WTC11 (cell line): ENCODE measurements around the gene DCAF17. TPM values are rescaled to one million over a fixed set of nuclear protein-coding genes. Genes with fewer than 3 reads are reported as not detected.

Source experiments
- CREB1 ChIP-seq: sonication (generic); formaldehyde crosslinking; IDR thresholded peaks from 2 replicates; pipeline ENCODE4 v1.8.0; 2023; ENCODE audit warnings: mild to moderate bottlenecking, missing genetic modification reagents
- ELF4 ChIP-seq: sonication (generic); formaldehyde crosslinking; IDR thresholded peaks from 2 replicates; pipeline ENCODE4 v1.8.1; 2022; ENCODE audit warnings: low read depth, mild to moderate bottlenecking, moderate library complexity, missing genetic modification reagents
- ESRRA ChIP-seq: sonication (generic); formaldehyde crosslinking; IDR thresholded peaks from 2 replicates; pipeline ENCODE4 v1.8.1; 2022; ENCODE audit warnings: mild to moderate bottlenecking, missing genetic modification reagents, borderline replicate concordance
- ETV6 ChIP-seq: sonication (generic); formaldehyde crosslinking; IDR thresholded peaks from 2 replicates; pipeline ENCODE4 v1.8.1; 2022; ENCODE audit warnings: mild to moderate bottlenecking, missing genetic modification reagents
- GABPB1 ChIP-seq: sonication (generic); formaldehyde crosslinking; IDR thresholded peaks from 2 replicates; pipeline ENCODE4 v1.8.1; 2023; ENCODE audit warnings: mild to moderate bottlenecking, missing genetic modification reagents
- JUN ChIP-seq: sonication (generic); formaldehyde crosslinking; IDR thresholded peaks from 2 replicates; pipeline ENCODE4 v1.8.0; 2023; ENCODE audit warnings: mild to moderate bottlenecking, missing genetic modification reagents
- NFATC4 ChIP-seq: fragments of 250-450 bp; sonication (Bioruptor Pico); IDR thresholded peaks from 2 replicates; pipeline ENCODE4 v1.9.0; 2021; ENCODE audit warnings: mild to moderate bottlenecking
- OVOL2 ChIP-seq: fragments of 250-450 bp; sonication (Bioruptor Pico); IDR thresholded peaks from 2 replicates; pipeline ENCODE4 v1.9.0; 2021; ENCODE audit warnings: mild to moderate bottlenecking, borderline replicate concordance
- TEAD1 ChIP-seq: sonication (generic); formaldehyde crosslinking; IDR thresholded peaks from 2 replicates; pipeline ENCODE4 v1.8.0; 2022; ENCODE audit warnings: mild to moderate bottlenecking, missing genetic modification reagents
- TEAD4 ChIP-seq: sonication (generic); formaldehyde crosslinking; IDR thresholded peaks from 2 replicates; pipeline ENCODE4 v1.8.0; 2022; ENCODE audit warnings: mild to moderate bottlenecking, missing genetic modification reagents
- ZBTB21 ChIP-seq: sonication (generic); formaldehyde crosslinking; IDR thresholded peaks from 2 replicates; pipeline ENCODE4 v1.8.1; 2023; ENCODE audit warnings: mild to moderate bottlenecking, missing genetic modification reagents, borderline replicate concordance
- ZNF219 ChIP-seq: sonication (generic); formaldehyde crosslinking; IDR thresholded peaks from 2 replicates; pipeline ENCODE4 v1.8.0; 2023; ENCODE audit warnings: missing genetic modification reagents, mild to moderate bottlenecking, borderline replicate concordance
- ZNF232 ChIP-seq: sonication (generic); formaldehyde crosslinking; IDR thresholded peaks from 2 replicates; pipeline ENCODE4 v1.8.0; 2022; ENCODE audit warnings: mild to moderate bottlenecking, missing genetic modification reagents
- ZNF396 ChIP-seq: fragments of 250-450 bp; sonication (Bioruptor Pico); IDR thresholded peaks from 2 replicates; pipeline ENCODE4 v1.8.0; 2021; ENCODE audit warnings: mild to moderate bottlenecking, moderate library complexity, borderline replicate concordance
- ZNF416 ChIP-seq: fragments of 250-450 bp; sonication (Bioruptor Pico); IDR thresholded peaks from 2 replicates; pipeline ENCODE4 v1.9.0; 2021; ENCODE audit warnings: mild to moderate bottlenecking, inconsistent platforms
- total RNA-seq: library from RNA; stranded (reverse); gene quantifications from 3 replicates; pipeline ENCODE4 v1.2.3, GENCODE V29; 2021
- TF ChIP-seq, protein P1 (sequence below): sonication (generic); formaldehyde crosslinking; IDR thresholded peaks from 2 replicates; pipeline ENCODE4 v1.8.1; 2022; ENCODE audit warnings: mild to moderate bottlenecking, moderate library complexity, missing genetic modification reagents
- TF ChIP-seq, protein P2 (sequence below): sonication (generic); formaldehyde crosslinking; IDR thresholded peaks from 2 replicates; pipeline ENCODE4 v1.8.0; 2023; ENCODE audit warnings: missing genetic modification reagents
- TF ChIP-seq, protein P3 (sequence below): fragments of 250-450 bp; sonication (Bioruptor Pico); conservative IDR thresholded peaks from 2 replicates; pipeline ENCODE4 v1.9.0; 2021; ENCODE audit warnings: mild to moderate bottlenecking
- TF ChIP-seq, protein P4 (sequence below): sonication (generic); formaldehyde crosslinking; IDR thresholded peaks from 2 replicates; pipeline ENCODE4 v1.8.0; 2022; ENCODE audit warnings: missing genetic modification reagents
- TF ChIP-seq, protein P5 (sequence below): sonication (generic); formaldehyde crosslinking; IDR thresholded peaks from 2 replicates; pipeline ENCODE4 v1.8.1; 2022; ENCODE audit warnings: low read depth, mild to moderate bottlenecking, moderate library complexity, missing genetic modification reagents, borderline replicate concordance

Gene DCAF17
- total RNA-seq, 1 experiment from 2014 or later = 27.2 TPM

DNA sequence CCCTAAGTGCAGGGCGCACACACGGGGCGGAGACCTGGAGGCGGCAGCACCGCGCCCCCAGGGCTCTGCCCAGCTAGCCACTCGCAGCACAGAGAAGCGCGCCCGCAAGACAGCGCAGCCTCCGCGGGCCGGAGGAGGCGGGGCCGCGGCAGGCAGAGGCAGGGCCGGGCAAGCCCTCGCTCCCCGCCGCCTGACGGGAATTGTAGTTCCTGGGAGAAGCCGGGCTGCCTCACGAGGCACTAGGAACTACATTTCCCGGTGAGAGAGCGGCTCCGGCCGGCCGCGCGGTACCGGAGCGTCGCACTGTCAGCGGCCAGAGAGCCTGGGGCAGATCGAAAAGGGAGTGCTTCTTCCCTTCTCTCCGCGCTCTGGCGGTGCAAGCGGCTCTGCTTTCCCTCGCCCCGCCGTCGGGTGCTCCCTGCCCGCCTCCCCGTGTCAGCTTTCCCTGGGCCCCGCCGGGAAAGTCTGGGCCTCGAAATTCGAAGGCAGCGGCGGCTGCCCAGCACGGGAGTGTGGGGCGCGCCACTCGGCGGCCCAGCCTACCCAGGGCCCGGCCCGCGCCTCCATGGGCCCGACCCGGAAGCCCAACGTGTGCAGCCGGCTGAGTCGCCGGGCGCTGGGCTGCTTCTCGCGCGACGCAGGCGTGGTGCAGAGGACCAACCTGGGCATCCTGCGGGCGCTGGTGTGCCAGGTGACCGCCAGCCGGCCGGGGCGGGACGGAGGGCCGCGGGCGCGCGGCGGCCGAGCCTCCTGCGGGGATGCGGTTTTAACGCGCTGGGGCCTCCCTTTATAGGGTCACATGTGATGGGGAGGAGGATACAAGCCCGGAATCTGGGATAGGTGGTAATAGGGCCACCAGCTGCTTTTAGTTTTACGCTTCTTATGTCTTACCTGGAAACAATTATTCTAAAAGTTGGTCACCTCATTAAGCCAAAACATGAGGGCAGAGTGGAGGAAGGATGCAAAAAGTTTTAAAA is at the start of gene DCAF17 (continued):
- TF ChIP-seq ETV6 (peak; percentile 83), TEAD1 (CRISPR knock-in tag) (peak; percentile 77; the same call in 1 of the 2 replicates), ELF4 (CRISPR knock-in tag) (no peak), TEAD4 (0 out of 2 replicates have a peak, but pooled peaks have one; percentile 50), ZNF396 (no peak), NFATC4 (CRISPR knock-in tag) (no peak), ZNF232 (CRISPR knock-in tag) (peak; percentile 78; the same call in 1 of the 2 replicates), ZNF416 (CRISPR knock-in tag) (no peak), GABPB1 (CRISPR knock-in tag) (no peak), OVOL2 (no peak), CREB1 (CRISPR knock-in tag) (no peak), ZNF219 (CRISPR knock-in tag) (no peak), JUN (CRISPR knock-in tag) (peak; percentile 84; the same call in 1 of the 2 replicates), ZBTB21 (CRISPR knock-in tag) (no peak), ESRRA (CRISPR knock-in tag) (no peak; the same call in 1 of the 2 replicates)
- TF ChIP-seq, protein P1, sequence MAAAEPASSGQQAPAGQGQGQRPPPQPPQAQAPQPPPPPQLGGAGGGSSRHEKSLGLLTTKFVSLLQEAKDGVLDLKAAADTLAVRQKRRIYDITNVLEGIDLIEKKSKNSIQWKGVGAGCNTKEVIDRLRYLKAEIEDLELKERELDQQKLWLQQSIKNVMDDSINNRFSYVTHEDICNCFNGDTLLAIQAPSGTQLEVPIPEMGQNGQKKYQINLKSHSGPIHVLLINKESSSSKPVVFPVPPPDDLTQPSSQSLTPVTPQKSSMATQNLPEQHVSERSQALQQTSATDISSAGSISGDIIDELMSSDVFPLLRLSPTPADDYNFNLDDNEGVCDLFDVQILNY (CRISPR knock-in tag) = peak; percentile 69; the same call in 1 of the 2 replicates
- TF ChIP-seq, protein P2, sequence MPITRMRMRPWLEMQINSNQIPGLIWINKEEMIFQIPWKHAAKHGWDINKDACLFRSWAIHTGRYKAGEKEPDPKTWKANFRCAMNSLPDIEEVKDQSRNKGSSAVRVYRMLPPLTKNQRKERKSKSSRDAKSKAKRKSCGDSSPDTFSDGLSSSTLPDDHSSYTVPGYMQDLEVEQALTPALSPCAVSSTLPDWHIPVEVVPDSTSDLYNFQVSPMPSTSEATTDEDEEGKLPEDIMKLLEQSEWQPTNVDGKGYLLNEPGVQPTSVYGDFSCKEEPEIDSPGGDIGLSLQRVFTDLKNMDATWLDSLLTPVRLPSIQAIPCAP = peak; percentile 37; the same call in 1 of the 2 replicates
- TF ChIP-seq, protein P3, sequence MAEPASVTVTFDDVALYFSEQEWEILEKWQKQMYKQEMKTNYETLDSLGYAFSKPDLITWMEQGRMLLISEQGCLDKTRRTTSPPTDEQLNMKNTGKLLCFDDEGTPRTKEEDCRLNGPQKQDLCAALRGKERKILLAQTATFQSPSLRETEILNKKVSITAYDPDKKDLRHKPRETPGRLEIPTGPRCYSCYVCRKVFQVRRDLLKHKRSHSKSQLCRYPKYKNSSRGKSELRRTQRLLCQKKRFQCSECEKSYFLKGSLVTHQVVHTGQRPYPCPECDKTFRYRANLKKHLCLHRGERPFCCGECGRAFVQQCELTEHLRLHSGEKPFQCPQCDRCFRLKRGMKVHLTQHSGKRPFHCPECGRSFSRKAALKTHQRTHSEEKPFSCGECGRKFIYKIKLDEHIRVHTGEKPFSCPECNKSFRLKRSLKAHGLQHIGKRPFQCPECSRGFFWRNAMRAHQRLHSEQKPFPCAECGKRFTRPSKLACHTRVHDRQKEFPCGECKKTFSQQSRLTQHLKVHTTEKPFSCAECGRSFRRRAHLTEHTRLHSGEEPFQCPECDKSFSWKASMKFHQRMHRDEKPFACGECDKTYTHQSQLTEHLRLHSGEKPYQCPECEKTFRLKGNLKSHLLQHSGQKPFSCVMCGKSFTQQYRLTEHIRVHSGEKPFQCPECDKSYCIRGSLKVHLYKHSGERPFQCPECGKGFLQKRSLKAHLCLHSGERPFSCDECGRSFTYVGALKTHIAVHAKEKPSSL (CRISPR knock-in tag) = no peak
- TF ChIP-seq, protein P4, sequence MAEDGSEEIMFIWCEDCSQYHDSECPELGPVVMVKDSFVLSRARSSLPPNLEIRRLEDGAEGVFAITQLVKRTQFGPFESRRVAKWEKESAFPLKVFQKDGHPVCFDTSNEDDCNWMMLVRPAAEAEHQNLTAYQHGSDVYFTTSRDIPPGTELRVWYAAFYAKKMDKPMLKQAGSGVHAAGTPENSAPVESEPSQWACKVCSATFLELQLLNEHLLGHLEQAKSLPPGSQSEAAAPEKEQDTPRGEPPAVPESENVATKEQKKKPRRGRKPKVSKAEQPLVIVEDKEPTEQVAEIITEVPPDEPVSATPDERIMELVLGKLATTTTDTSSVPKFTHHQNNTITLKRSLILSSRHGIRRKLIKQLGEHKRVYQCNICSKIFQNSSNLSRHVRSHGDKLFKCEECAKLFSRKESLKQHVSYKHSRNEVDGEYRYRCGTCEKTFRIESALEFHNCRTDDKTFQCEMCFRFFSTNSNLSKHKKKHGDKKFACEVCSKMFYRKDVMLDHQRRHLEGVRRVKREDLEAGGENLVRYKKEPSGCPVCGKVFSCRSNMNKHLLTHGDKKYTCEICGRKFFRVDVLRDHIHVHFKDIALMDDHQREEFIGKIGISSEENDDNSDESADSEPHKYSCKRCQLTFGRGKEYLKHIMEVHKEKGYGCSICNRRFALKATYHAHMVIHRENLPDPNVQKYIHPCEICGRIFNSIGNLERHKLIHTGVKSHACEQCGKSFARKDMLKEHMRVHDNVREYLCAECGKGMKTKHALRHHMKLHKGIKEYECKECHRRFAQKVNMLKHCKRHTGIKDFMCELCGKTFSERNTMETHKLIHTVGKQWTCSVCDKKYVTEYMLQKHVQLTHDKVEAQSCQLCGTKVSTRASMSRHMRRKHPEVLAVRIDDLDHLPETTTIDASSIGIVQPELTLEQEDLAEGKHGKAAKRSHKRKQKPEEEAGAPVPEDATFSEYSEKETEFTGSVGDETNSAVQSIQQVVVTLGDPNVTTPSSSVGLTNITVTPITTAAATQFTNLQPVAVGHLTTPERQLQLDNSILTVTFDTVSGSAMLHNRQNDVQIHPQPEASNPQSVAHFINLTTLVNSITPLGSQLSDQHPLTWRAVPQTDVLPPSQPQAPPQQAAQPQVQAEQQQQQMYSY = no peak
- TF ChIP-seq, protein P5, sequence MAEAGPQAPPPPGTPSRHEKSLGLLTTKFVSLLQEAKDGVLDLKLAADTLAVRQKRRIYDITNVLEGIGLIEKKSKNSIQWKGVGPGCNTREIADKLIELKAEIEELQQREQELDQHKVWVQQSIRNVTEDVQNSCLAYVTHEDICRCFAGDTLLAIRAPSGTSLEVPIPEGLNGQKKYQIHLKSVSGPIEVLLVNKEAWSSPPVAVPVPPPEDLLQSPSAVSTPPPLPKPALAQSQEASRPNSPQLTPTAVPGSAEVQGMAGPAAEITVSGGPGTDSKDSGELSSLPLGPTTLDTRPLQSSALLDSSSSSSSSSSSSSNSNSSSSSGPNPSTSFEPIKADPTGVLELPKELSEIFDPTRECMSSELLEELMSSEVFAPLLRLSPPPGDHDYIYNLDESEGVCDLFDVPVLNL (CRISPR knock-in tag) = no peak
- TF ChIP-seq, all 79 proteins: peak for 22
